NB4 (cell line): ENCODE results near the gene CADPS.

Experiments
- CTCF ChIP-seq: IDR thresholded peaks from one replicate; pipeline ENCODE4 v1.5.1; 2012; ENCODE audit warnings: low read depth, low read length
- POLR2A ChIP-seq: IDR thresholded peaks from 2 replicates; pipeline ENCODE4 v1.6.1; 2011; ENCODE audit warnings: mild to moderate bottlenecking; ENCODE audit not compliant: insufficient read length; ENCODE audit errors: extremely low read depth

DNA sequence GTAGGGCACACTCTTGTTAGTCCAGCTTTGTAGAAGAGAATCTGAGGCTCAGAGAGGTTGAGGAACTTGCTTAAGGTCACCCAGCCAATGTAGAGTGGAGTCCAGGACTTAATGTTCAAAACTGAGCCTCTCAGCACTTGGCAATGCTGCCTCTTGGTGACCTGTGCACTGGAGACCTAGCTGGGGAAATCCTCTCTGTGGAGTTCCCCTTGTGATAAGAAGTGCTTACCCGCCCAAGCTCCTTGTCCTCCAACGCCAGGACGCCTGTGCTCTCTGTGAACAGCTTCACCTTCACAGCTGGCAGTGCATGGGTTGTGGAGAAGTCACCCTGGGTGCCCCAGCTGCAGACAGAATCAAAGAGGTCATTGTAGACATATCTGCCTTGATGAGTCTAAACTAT is 282.8 kb downstream of the CADPS start:
- TF ChIP-seq CTCF (no peak), POLR2A (no peak)
